Activated T-helper 9 cell treated with anti-CD3 and anti-CD28 coated beads, Interleukin-2, amount 50 U/mL, for 16 hours (primary cell): ENCODE measurements around the gene SYNPO2.

Experiments used
- DNase-seq: peaks from one replicate; pipeline ENCODE4 v3.0.0-alpha.2; 2020; ENCODE audit warnings: low read depth

SYNPO2 gene

GRCh38 chr4:118939169-118939783, 50.6 kb downstream of the SYNPO2 start:
- DNase-seq = no peak

- no peak for DNase-seq
These were observed 52.5 kb downstream of the SYNPO2 start for GRCh38 chr4:118941149-118941548.

- DNase-seq = no peak
These were observed 53.1 kb downstream of the SYNPO2 start for GRCh38 chr4:118941799-118942198.

GRCh38 chr4:118942465-118942864, 53.8 kb downstream of the SYNPO2 start:
- no peak for DNase-seq

- no peak for DNase-seq
These were observed 58.4 kb downstream of the SYNPO2 start for GRCh38 chr4:118947095-118947494.

- no peak for DNase-seq
These were observed 60.0 kb downstream of the SYNPO2 start for GRCh38 chr4:118948545-118949144.

GRCh38 chr4:118950224-118950623, 61.6 kb downstream of the SYNPO2 start:
- no peak for DNase-seq

GRCh38 chr4:118950929-118951570, 62.4 kb downstream of the SYNPO2 start:
- no peak for DNase-seq

- no peak for DNase-seq
These were observed 64.6 kb downstream of the SYNPO2 start for GRCh38 chr4:118953276-118953675.

GRCh38 chr4:118954246-118954645, 65.6 kb downstream of the SYNPO2 start:
- no peak for DNase-seq

- no peak for DNase-seq
These were observed 66.9 kb downstream of the SYNPO2 start for GRCh38 chr4:118955515-118955914.

GRCh38 chr4:118957722-118958445, 69.2 kb downstream of the SYNPO2 start:
- no peak for DNase-seq

GRCh38 chr4:118962540-118962939, 73.9 kb downstream of the SYNPO2 start:
- no peak for DNase-seq

- no peak for DNase-seq
These were observed 76.3 kb downstream of the SYNPO2 start for GRCh38 chr4:118964891-118965411.

GRCh38 chr4:118967393-118967792, 78.7 kb downstream of the SYNPO2 start:
- DNase-seq = no peak

GRCh38 chr4:118968005-118968404, 79.4 kb downstream of the SYNPO2 start:
- DNase-seq = no peak

GRCh38 chr4:118968813-118969212, 80.2 kb downstream of the SYNPO2 start:
- DNase-seq = no peak

- DNase-seq = no peak
These were observed 80.7 kb downstream of the SYNPO2 start for GRCh38 chr4:118969359-118969758.

GRCh38 chr4:118972167-118972566, 83.5 kb downstream of the SYNPO2 start:
- DNase-seq = no peak

- DNase-seq = no peak
These were observed 84.6 kb downstream of the SYNPO2 start for GRCh38 chr4:118973295-118973694.

GRCh38 chr4:118974758-118975157, 86.1 kb downstream of the SYNPO2 start:
- DNase-seq = no peak

GRCh38 chr4:118975449-118976192, 87.0 kb downstream of the SYNPO2 start:
- no peak for DNase-seq
